Activated CD4-positive, alpha-beta memory T cell treated with anti-CD3 and anti-CD28 coated beads for 36 hours (primary cell): Measurements from ENCODE around the gene TBC1D8. TPM values are rescaled to one million over a fixed set of nuclear protein-coding genes. Genes with fewer than 3 reads are reported as not detected.

Experiments
- CTCF ChIA-PET: fragments of 350-600 bp; sonication (Branson Sonifier 250); formaldehyde crosslinking; loops from one replicate; lab custom pipeline; 2021; ENCODE audit warnings: antibody characterized with exemption, inconsistent platforms; lab: Charles Lee
- POLR2A ChIA-PET: fragments of 350-600 bp; sonication (Branson Sonifier 250); formaldehyde crosslinking; loops from one replicate; lab custom pipeline; 2021; ENCODE audit warnings: antibody characterized with exemption; lab: Charles Lee
- DNase-seq: peaks from one replicate; pipeline ENCODE4 v3.0.0-alpha.2; 2020
- H3K27ac Mint-ChIP-seq: one replicate; pipeline ENCODE4 v1.8.0; 2021; ENCODE audit warnings: mixed read lengths
- H3K27me3 Mint-ChIP-seq: one replicate; pipeline ENCODE4 v1.8.0; 2021; ENCODE audit warnings: mixed read lengths
- H3K36me3 Mint-ChIP-seq: one replicate; pipeline ENCODE4 v1.8.0; 2021; ENCODE audit warnings: mixed read lengths
- H3K4me1 Mint-ChIP-seq: one replicate; pipeline ENCODE4 v1.8.0; 2021; ENCODE audit warnings: low read depth, mixed read lengths
- H3K4me3 Mint-ChIP-seq: one replicate; pipeline ENCODE4 v1.8.0; 2021; ENCODE audit warnings: mild to moderate bottlenecking, mixed read lengths
- H3K9me3 Mint-ChIP-seq: one replicate; pipeline ENCODE4 v1.8.0; 2021; ENCODE audit warnings: mixed read lengths
- intact Hi-C: fragments of 100-400 bp; cut with micrococcal nuclease; formaldehyde crosslinking; loops from one replicate; pipeline ENCODE4 v1.15.1; 2023
- total RNA-seq, 2 experiments: library from RNA; stranded (reverse); gene quantifications; one replicate each; pipeline ENCODE4 v1.2.3, GENCODE V29; 2021

The TBC1D8 gene
- total RNA-seq, 2 experiments from 2014 or later = 1.5 to 1.6 TPM

GRCh38 chr2:100974712-100975520 lies 176.3 kb downstream of the TBC1D8 start:
- H3K4me3 Mint-ChIP-seq = no peak overlapping the region
- no peaks in the 10 kb centered on the region for H3K9me3 Mint-ChIP-seq
- DNase-seq = no peak
- POLR2A ChIA-PET = no interaction called here
- H3K27ac Mint-ChIP-seq = no peak overlapping the region
- no peaks in the 10 kb centered on the region for H3K36me3 Mint-ChIP-seq
- intact Hi-C loops = no loop called here
- CTCF ChIA-PET = interaction anchor here (1.1 kb wide), 1 partner anchor 11 kb away, joined by 3 read pairs; no protein-coding TSS in a partner anchor
- H3K27me3 Mint-ChIP-seq = peaks cover 1% of the 10 kb centered on the region
- no peaks in the 10 kb centered on the region for H3K4me1 Mint-ChIP-seq

GRCh38 chr2:100972452-100972851 lies 178.7 kb downstream of the TBC1D8 start:
- Mint-ChIP-seq H3K36me3 (no peaks in the 10 kb centered on the region), H3K27me3 (peaks cover 1% of the 10 kb centered on the region), H3K9me3 (no peaks in the 10 kb centered on the region), H3K4me3 (no peak overlapping the region), H3K27ac (no peak overlapping the region), H3K4me1 (no peaks in the 10 kb centered on the region)
- no peak for DNase-seq
- intact Hi-C loops = no loop called here
- ChIA-PET POLR2A (no interaction called here), CTCF (no interaction called here)

GRCh38 chr2:100971221-100971620 lies 180.0 kb downstream of the TBC1D8 start:
- Mint-ChIP-seq H3K27me3 (peaks cover 1% of the 10 kb centered on the region), H3K27ac (no peak overlapping the region), H3K36me3 (no peaks in the 10 kb centered on the region), H3K9me3 (no peaks in the 10 kb centered on the region), H3K4me3 (no peak overlapping the region), H3K4me1 (no peaks in the 10 kb centered on the region)
- ChIA-PET POLR2A (no interaction called here), CTCF (interaction anchor here (0.7 kb wide), 1 partner anchor 100 kb away, joined by 3 read pairs; no protein-coding TSS in a partner anchor)
- intact Hi-C loops = no loop called here
- DNase-seq = no peak

- ChIA-PET CTCF (no interaction called here), POLR2A (no interaction called here)
Measured at GRCh38 chr2:100969998-100970397, 181.2 kb downstream of the TBC1D8 start.

GRCh38 chr2:100968146-100969145 lies 182.7 kb downstream of the TBC1D8 start:
- ChIA-PET POLR2A (no interaction called here), CTCF (no interaction called here)
- no peak overlapping the region for H3K27ac Mint-ChIP-seq
- no peaks in the 10 kb centered on the region for H3K36me3 Mint-ChIP-seq
- no peak overlapping the region for H3K4me3 Mint-ChIP-seq
- H3K27me3 Mint-ChIP-seq = peaks cover 1% of the 10 kb centered on the region
- intact Hi-C loops = no loop called here
- no peaks in the 10 kb centered on the region for H3K4me1 Mint-ChIP-seq
- no peaks in the 10 kb centered on the region for H3K9me3 Mint-ChIP-seq
- no peak for DNase-seq

More at GRCh38 chr2:100969998-100970397, 181.2 kb downstream of the TBC1D8 start:
- peaks cover 1% of the 10 kb centered on the region for H3K27me3 Mint-ChIP-seq
- no peaks in the 10 kb centered on the region for H3K9me3 Mint-ChIP-seq
- no peak overlapping the region for H3K4me3 Mint-ChIP-seq
- H3K27ac Mint-ChIP-seq = no peak overlapping the region
- no peaks in the 10 kb centered on the region for H3K36me3 Mint-ChIP-seq
- H3K4me1 Mint-ChIP-seq = no peaks in the 10 kb centered on the region
- intact Hi-C loops = no loop called here
- no peak for DNase-seq

GRCh38 chr2:100967716-100968115 lies 183.5 kb downstream of the TBC1D8 start:
- Mint-ChIP-seq H3K36me3 (no peaks in the 10 kb centered on the region), H3K9me3 (no peaks in the 10 kb centered on the region), H3K27me3 (peaks cover 1% of the 10 kb centered on the region), H3K4me3 (no peak overlapping the region), H3K27ac (no peak overlapping the region), H3K4me1 (no peaks in the 10 kb centered on the region)
- ChIA-PET CTCF (no interaction called here), POLR2A (no interaction called here)
- DNase-seq = no peak
- intact Hi-C loops = no loop called here

GRCh38 chr2:100965596-100965995 lies 185.6 kb downstream of the TBC1D8 start:
- CTCF ChIA-PET = no interaction called here
- no peak for DNase-seq
- Mint-ChIP-seq H3K27ac (no peak overlapping the region), H3K9me3 (no peaks in the 10 kb centered on the region), H3K27me3 (no peaks in the 10 kb centered on the region), H3K4me1 (no peaks in the 10 kb centered on the region), H3K36me3 (no peaks in the 10 kb centered on the region), H3K4me3 (no peak overlapping the region)
- POLR2A ChIA-PET = no interaction called here
- intact Hi-C loops = no loop called here

- ChIA-PET CTCF (interaction anchor here (0.6 kb wide), 1 partner anchor 21 kb away, joined by 4 read pairs; no protein-coding TSS in a partner anchor), POLR2A (no interaction called here)
- Mint-ChIP-seq H3K9me3 (no peaks in the 10 kb centered on the region), H3K27ac (no peak overlapping the region), H3K36me3 (no peaks in the 10 kb centered on the region), H3K27me3 (no peaks in the 10 kb centered on the region), H3K4me1 (no peaks in the 10 kb centered on the region), H3K4me3 (no peak overlapping the region)
- no peak for DNase-seq
- intact Hi-C loops = no loop called here
Measured at GRCh38 chr2:100964681-100965169, 186.5 kb downstream of the TBC1D8 start.

GRCh38 chr2:100964222-100964621 lies 187.0 kb downstream of the TBC1D8 start:
- POLR2A ChIA-PET = no interaction called here
- DNase-seq = no peak

GRCh38 chr2:100963026-100963375 lies 188.2 kb downstream of the TBC1D8 start:
- Mint-ChIP-seq H3K27ac (no peak overlapping the region), H3K27me3 (peaks cover 2% of the 10 kb centered on the region), H3K4me3 (no peak overlapping the region), H3K4me1 (peaks cover 2% of the 10 kb centered on the region), H3K36me3 (no peaks in the 10 kb centered on the region), H3K9me3 (no peaks in the 10 kb centered on the region)
- POLR2A ChIA-PET = no interaction called here
- CTCF ChIA-PET = interaction anchor here (0.6 kb wide), 1 partner anchor 100 kb away, joined by 3 read pairs; no protein-coding TSS in a partner anchor
- DNase-seq = no peak
- intact Hi-C loops = no loop called here

More at GRCh38 chr2:100964222-100964621, 187.0 kb downstream of the TBC1D8 start:
- H3K36me3 Mint-ChIP-seq = no peaks in the 10 kb centered on the region
- intact Hi-C loops = no loop called here
- H3K9me3 Mint-ChIP-seq = no peaks in the 10 kb centered on the region
- H3K4me3 Mint-ChIP-seq = no peak overlapping the region
- peaks cover under 1% of the 10 kb centered on the region for H3K4me1 Mint-ChIP-seq
- H3K27me3 Mint-ChIP-seq = no peaks in the 10 kb centered on the region
- no peak overlapping the region for H3K27ac Mint-ChIP-seq
- CTCF ChIA-PET = interaction anchor here (0.6 kb wide), 1 partner anchor 21 kb away, joined by 4 read pairs; no protein-coding TSS in a partner anchor

GRCh38 chr2:100962366-100963025 lies 188.7 kb downstream of the TBC1D8 start:
- H3K27me3 Mint-ChIP-seq = peaks cover 2% of the 10 kb centered on the region
- POLR2A ChIA-PET = no interaction called here
- intact Hi-C loops = no loop called here
- no peaks in the 10 kb centered on the region for H3K36me3 Mint-ChIP-seq
- no peak overlapping the region for H3K27ac Mint-ChIP-seq
- H3K9me3 Mint-ChIP-seq = no peaks in the 10 kb centered on the region
- H3K4me1 Mint-ChIP-seq = peaks cover 2% of the 10 kb centered on the region
- H3K4me3 Mint-ChIP-seq = no peak overlapping the region
- CTCF ChIA-PET = no interaction called here
- no peak for DNase-seq
